Fibroblast of lung (primary cell): ENCODE measurements around the gene ENKUR. TPM values are rescaled to one million over a fixed set of nuclear protein-coding genes. Genes with fewer than 3 reads are reported as not detected.

Source experiments
- DNase-seq, 2 donors: peaks; one replicate each; pipeline versions ENCODE4 v3.0.0 to v3.0.0-alpha.2; 2010; ENCODE audit warnings: low read depth in 2 of 2
- H2AFZ ChIP-seq: 2 replicates; pipeline ENCODE4 v1.5.1; 2012; ENCODE audit warnings: low read length, control low read depth, inconsistent platforms
- H3K27ac ChIP-seq: 2 replicates; pipeline ENCODE4 v1.5.1; 2011; ENCODE audit warnings: low read length, control low read depth; ENCODE audit not compliant: insufficient read depth
- H3K27me3 ChIP-seq: 2 replicates; pipeline ENCODE4 v1.5.1; 2011; ENCODE audit warnings: mild to moderate bottlenecking, low read length; ENCODE audit not compliant: control insufficient read depth, insufficient read depth
- H3K36me3 ChIP-seq: 2 replicates; pipeline ENCODE4 v1.5.1; 2011; ENCODE audit warnings: low read length; ENCODE audit not compliant: control insufficient read depth, insufficient read depth
- H3K4me1 ChIP-seq: 2 replicates; pipeline ENCODE4 v1.5.1; 2011; ENCODE audit warnings: low read length; ENCODE audit not compliant: control insufficient read depth, insufficient read depth; ENCODE audit errors: extremely low read depth
- H3K4me2 ChIP-seq: 2 replicates; pipeline ENCODE4 v1.5.1; 2011; ENCODE audit warnings: low read length, control low read depth; ENCODE audit not compliant: insufficient read depth; ENCODE audit errors: extremely low read depth
- H3K4me3 ChIP-seq, 4 experiments: fragments of 200-600 bp in 1 of 4; sonication (generic) in 1 of 4; replicated peaks in 1 of 4; 2 replicates each; pipeline ENCODE4 v1.5.1; 2011 to 2016; ENCODE audit warnings: low read length in 4 of 4, low read depth in 3 of 4, mild to moderate bottlenecking in 3 of 4, control low read depth in 2 of 4, inconsistent platforms in 1 of 4, mixed read lengths in 1 of 4; ENCODE audit not compliant: insufficient read depth in 1 of 4; ENCODE audit errors: control extremely low read depth in 1 of 4
- H3K79me2 ChIP-seq: 2 replicates; pipeline ENCODE4 v1.5.1; 2012; ENCODE audit warnings: mild to moderate bottlenecking, low read length, inconsistent platforms; ENCODE audit not compliant: control insufficient read depth, insufficient read depth
- H3K9ac ChIP-seq: 2 replicates; pipeline ENCODE4 v1.5.1; 2011; ENCODE audit warnings: mild to moderate bottlenecking, low read length, control low read depth; ENCODE audit not compliant: insufficient read depth
- H3K9me3 ChIP-seq: 2 replicates; pipeline ENCODE4 v1.5.1; 2012; ENCODE audit warnings: low read depth, low read length; ENCODE audit not compliant: control insufficient read depth, insufficient read depth
- H4K20me1 ChIP-seq: 2 replicates; pipeline ENCODE4 v1.5.1; 2011; ENCODE audit warnings: low read length; ENCODE audit not compliant: control insufficient read depth, insufficient read depth; ENCODE audit errors: extremely low read depth
- CTCF ChIP-seq, 2 donors: IDR thresholded peaks in 1 of 2; conservative IDR thresholded peaks in 1 of 2; 1 replicate in 1 of 2; 2 replicates in 1 of 2; pipeline ENCODE4 v1.5.1; 2011 to 2012; ENCODE audit warnings: low read length in 2 of 2, control low read depth in 1 of 2, inconsistent platforms in 1 of 2, low read depth in 1 of 2, mild to moderate bottlenecking in 1 of 2
- EZH2 ChIP-seq: IDR thresholded peaks from 2 replicates; pipeline ENCODE4 v1.5.1; 2012; ENCODE audit warnings: low read length, control low read depth, mild to moderate bottlenecking; ENCODE audit errors: missing control alignments
- polyA plus RNA-seq, 2 donors: library from polyadenylated mRNA; depleted of rRNA in 1 of 2; stranded (reverse) in 1 of 2; unstranded in 1 of 2; fragments of >200 nt; gene quantifications; 2 replicates each; pipeline ENCODE4 v1.2.1, GENCODE V29; 2011 to 2012; ENCODE audit warnings: missing spikeins in 1 of 2
- total RNA-seq: library from RNA; depleted of rRNA; stranded (reverse); fragments of >200 nt; gene quantifications from 2 replicates; pipeline ENCODE4 v1.2.1, GENCODE V29; 2014

The ENKUR gene
- total and polyA plus RNA-seq, 2 donors (not counting 1 experiment from before 2014, with no cell fraction given), result 0.06 to 0.17 TPM

DNA sequence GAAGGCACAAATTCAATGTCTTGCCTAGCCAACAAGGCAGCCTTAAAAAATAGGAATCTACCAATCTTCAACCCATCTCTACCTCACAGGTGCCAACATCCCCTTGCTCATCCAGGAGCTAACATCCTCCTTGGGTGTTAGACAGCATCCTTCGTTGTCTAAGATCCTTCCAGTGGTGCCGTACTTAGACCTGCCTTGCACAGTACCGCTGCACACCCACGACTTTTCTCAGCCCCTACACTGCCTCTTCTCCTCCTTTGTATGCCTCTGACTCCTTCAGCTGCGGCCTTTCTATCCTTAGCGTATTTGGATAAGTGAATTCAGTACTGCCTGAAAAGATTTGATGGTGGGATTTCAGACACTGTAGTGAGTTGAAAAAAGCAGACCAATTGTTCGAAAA, 47.6 kb downstream of the ENKUR start:
- Histone ChIP-seq H3K9ac (no peak overlapping the region), H3K36me3 (no peaks in the 10 kb centered on the region), H3K27me3 (no peaks in the 10 kb centered on the region), H3K4me3 (no peak overlapping the region), H3K4me1 (no peaks in the 10 kb centered on the region), H3K4me2 (no peak overlapping the region), H3K27ac (no peak overlapping the region), H4K20me1 (no peaks in the 10 kb centered on the region), H3K79me2 (no peaks in the 10 kb centered on the region), H3K9me3 (no peaks in the 10 kb centered on the region), H2AFZ (no peak overlapping the region)
- no peak for DNase-seq
- no peak for TF ChIP-seq CTCF (conservative IDR thresholded peaks at IDR 0.05 in 1 of 2, IDR thresholded peaks at IDR 0.05 in 1 of 2; ENCODE audit: low read depth in 1 of 2, low read length in 2 of 2)
- no peak for TF ChIP-seq EZH2

GRCh38 chr10:24966962-24967481, 48.9 kb downstream of the ENKUR start:
- Histone ChIP-seq H3K79me2 (no peaks in the 10 kb centered on the region), H4K20me1 (no peaks in the 10 kb centered on the region), H3K4me3 (no peak overlapping the region), H2AFZ (no peak overlapping the region), H3K27ac (no peak overlapping the region), H3K9ac (no peak overlapping the region), H3K27me3 (no peaks in the 10 kb centered on the region), H3K4me1 (no peaks in the 10 kb centered on the region), H3K9me3 (no peaks in the 10 kb centered on the region), H3K36me3 (no peaks in the 10 kb centered on the region), H3K4me2 (no peak overlapping the region)
- no peak for DNase-seq
- TF ChIP-seq EZH2 (no peak), CTCF (conservative IDR thresholded peaks at IDR 0.05 in 1 of 2, IDR thresholded peaks at IDR 0.05 in 1 of 2; ENCODE audit: low read depth in 1 of 2, low read length in 2 of 2) (no peak)

- DNase-seq, result no peak
- no peaks in the 10 kb centered on the region for H3K27me3 ChIP-seq
- H4K20me1 ChIP-seq, result no peaks in the 10 kb centered on the region
- no peak overlapping the region for H3K9ac ChIP-seq
- no peaks in the 10 kb centered on the region for H3K4me1 ChIP-seq
- H3K9me3 ChIP-seq, result no peaks in the 10 kb centered on the region
- no peak overlapping the region for H3K27ac ChIP-seq
- H2AFZ ChIP-seq, result no peak overlapping the region
- no peaks in the 10 kb centered on the region for H3K36me3 ChIP-seq
- TF ChIP-seq EZH2 (no peak), CTCF (conservative IDR thresholded peaks at IDR 0.05 in 1 of 2, IDR thresholded peaks at IDR 0.05 in 1 of 2; ENCODE audit: low read depth in 1 of 2, low read length in 2 of 2) (no peak)
- no peaks in the 10 kb centered on the region for H3K79me2 ChIP-seq
- no peak overlapping the region for H3K4me3 ChIP-seq
- no peak overlapping the region for H3K4me2 ChIP-seq
Measured at GRCh38 chr10:24965051-24965450, 50.9 kb downstream of the ENKUR start.
